ENCODE measurements around the gene NOTUM. TPM values are rescaled to one million over a fixed set of nuclear protein-coding genes. Genes with fewer than 3 reads are reported as not detected.

Gene NOTUM
- total and polyA plus RNA-seq, 9 of the 15 experiments (the other 6 are each of a cell fraction or from before 2014, with no cell fraction given) = 0.03 to 14.0 (median 4.1) TPM

GRCh38 chr17:81935709-81936084, 25.3 kb downstream of the NOTUM start:
- in situ Hi-C loops (cut with MboI) = no loop called here
- Histone ChIP-seq H3K4me1 (replicated peaks in 1 of 2; ENCODE audit: control insufficient read depth in 2 of 2, insufficient read depth in 2 of 2, low read length in 2 of 2) (peaks cover 30 to 94% of the 10 kb centered on the region in 2 experiments), H3K4me2 (ENCODE audit: insufficient read depth, low read length) (peak overlapping the region; percentile 84)

GRCh38 chr17:81934850-81935708, 25.9 kb downstream of the NOTUM start:
- FAIRE-seq = no peak
- Histone ChIP-seq H3K36me3 (ENCODE audit: control insufficient read depth, insufficient read depth, low read length) (peaks cover 36% of the 10 kb centered on the region; the same call in 2 of the 3 replicates), H3K4me3 (peak overlapping the region; percentile 96), H3K79me2 (ENCODE audit: control insufficient read depth, insufficient read depth, low read length) (peaks cover 24% of the 10 kb centered on the region), H3K4me2 (ENCODE audit: insufficient read depth, low read length) (peak overlapping the region; percentile 84), H3K9me1 (ENCODE audit: control insufficient read depth, insufficient read depth, low read length) (peaks cover 13% of the 10 kb centered on the region), H4K20me1 (replicated peaks; ENCODE audit: control insufficient read depth, insufficient read depth, low read length) (peaks cover 7% of the 10 kb centered on the region), H3K9ac (ENCODE audit: insufficient read depth in 1 of 2, low read depth in 2 of 2, low read length in 2 of 2) (peak overlapping the region; percentile 89 to 99; a peak in 3 of 4 replicates), H3K9me3 (replicated peaks; ENCODE audit: control insufficient read depth, insufficient read depth, low read depth, low read length) (no peaks in the 10 kb centered on the region), H3K4me1 (replicated peaks in 1 of 2; ENCODE audit: control insufficient read depth in 2 of 2, insufficient read depth in 2 of 2, low read length in 2 of 2) (peaks cover 30 to 96% of the 10 kb centered on the region in 2 experiments), H3K27me3 (ENCODE audit: control insufficient read depth in 2 of 2, insufficient read depth in 2 of 2, low read length in 2 of 2) (no peaks in the 10 kb centered on the region), H2AFZ (ENCODE audit: low read depth, low read length) (no peak overlapping the region), H3K27ac (ENCODE audit: extremely low read depth, low read depth, low read length) (no peak overlapping the region; the same call in 2 of the 3 replicates)
- POLR2A ChIA-PET = interaction anchor here (0.5 to 1.6 kb wide), 6 partner anchors 9 to 680 kb away, joined by 3 to 6 read pairs (median 4); no protein-coding TSS in a partner anchor
- in situ Hi-C loops (cut with MboI) (no loop called here), intact Hi-C loops (cut with micrococcal nuclease) (no loop called here)
- BruUV-seq (replicated peaks) = no TSS peak
- no peak for DNase-seq (ENCODE audit: extremely low read depth in 1 of 4, low spot score in 3 of 4)
- WGBS (ENCODE audit: insufficient coverage, low coverage, missing lambda C conversion rate) = 92% methylated on average over 36 of the region's 38 CpGs
- no peak for ATAC-seq
- CTCF ChIA-PET (ENCODE audit: low intra/inter-chr PET ratio) = no interaction called here
- no peak for TF ChIP-seq MAFG (tag; conservative IDR thresholded peaks at IDR 0.05)
- no peak for TF ChIP-seq HSF4 (CRISPR knock-in tag; IDR thresholded peaks at IDR 0.05; ENCODE audit: borderline replicate concordance)
- TF ChIP-seq HINFP (tag; conservative IDR thresholded peaks at IDR 0.05; ENCODE audit: low read depth) = no peak
- TF ChIP-seq ZNF324 (CRISPR knock-in tag; IDR thresholded peaks at IDR 0.05) = no peak
- no peak for TF ChIP-seq TAF7 (tag; IDR thresholded peaks at IDR 0.05)
- TF ChIP-seq PTRF (tag; IDR thresholded peaks at IDR 0.05) = no peak
- 0 out of 2 replicates have a peak, but pooled peaks have one; percentile 27 for TF ChIP-seq IRF2 (CRISPR knock-in tag; IDR thresholded peaks at IDR 0.05)
- TF ChIP-seq ETV6 (IDR thresholded peaks at IDR 0.05; ENCODE audit: borderline replicate concordance in 1 of 2, low read depth in 2 of 2, low read length in 1 of 2) = no peak
- no peak for TF ChIP-seq ETV6 (CRISPR knock-in tag; IDR thresholded peaks at IDR 0.05; ENCODE audit: borderline replicate concordance)
- no peak for TF ChIP-seq ZNF766 (CRISPR knock-in tag; conservative IDR thresholded peaks at IDR 0.05)

More at GRCh38 chr17:81935709-81936084, 25.3 kb downstream of the NOTUM start:
- DNase-seq (ENCODE audit: extremely low read depth in 1 of 4, low spot score in 3 of 4) (no peak), FAIRE-seq (no peak), ATAC-seq (no peak)
- CTCF ChIA-PET (ENCODE audit: low intra/inter-chr PET ratio) = no interaction called here
- H3K4me3 ChIP-seq = peak overlapping the region; percentile 96
- 62% methylated on average over 5 of the region's 6 CpGs for WGBS (ENCODE audit: insufficient coverage, low coverage, missing lambda C conversion rate)
- no peaks in the 10 kb centered on the region for H3K9me3 ChIP-seq (replicated peaks; ENCODE audit: control insufficient read depth, insufficient read depth, low read depth, low read length)
- peaks cover 13% of the 10 kb centered on the region for H3K9me1 ChIP-seq (ENCODE audit: control insufficient read depth, insufficient read depth, low read length)
- peak overlapping the region; percentile 89 to 99 for H3K9ac ChIP-seq (ENCODE audit: insufficient read depth in 1 of 2, low read depth in 2 of 2, low read length in 2 of 2)
- peaks cover 7% of the 10 kb centered on the region for H4K20me1 ChIP-seq (replicated peaks; ENCODE audit: control insufficient read depth, insufficient read depth, low read length)
- POLR2A ChIA-PET = interaction anchor here (0.7 to 1.7 kb wide), 6 partner anchors 9 to 213 kb away, joined by 3 to 21 read pairs (median 4); partner anchors contain the start of gene MAFG
- no peak overlapping the region for H2AFZ ChIP-seq (ENCODE audit: low read depth, low read length)
- peak overlapping the region; percentile 59; the same call in 1 of the 3 replicates for H3K27ac ChIP-seq (ENCODE audit: extremely low read depth, low read depth, low read length)
- intact Hi-C loops (cut with micrococcal nuclease) = no loop called here
- no TSS peak for BruUV-seq (replicated peaks)
- H3K79me2 ChIP-seq (ENCODE audit: control insufficient read depth, insufficient read depth, low read length) = peaks cover 24% of the 10 kb centered on the region
- TF ChIP-seq POLR2G (IDR thresholded peaks at IDR 0.05; ENCODE audit: low read depth, low read length) = peak; percentile 29; the same call in 1 of the 2 replicates
- no peak for TF ChIP-seq ASH1L (IDR thresholded peaks at IDR 0.05; ENCODE audit: borderline replicate concordance, low read depth, partially characterized antibody)
- TF ChIP-seq ZBTB7A (IDR thresholded peaks at IDR 0.05; ENCODE audit: borderline replicate concordance, control insufficient read depth, low read depth, low read length) = peak; percentile 64; the same call in 1 of the 2 replicates
- TF ChIP-seq ZNF507 (tag; conservative IDR thresholded peaks at IDR 0.05) = no peak
- H3K27me3 ChIP-seq (ENCODE audit: control insufficient read depth in 2 of 2, insufficient read depth in 2 of 2, low read length in 2 of 2) = no peaks in the 10 kb centered on the region
- peaks cover 36% of the 10 kb centered on the region; the same call in 2 of the 3 replicates for H3K36me3 ChIP-seq (ENCODE audit: control insufficient read depth, insufficient read depth, low read length)
